ENCODE measurements around the gene EP400.

Gene EP400

DNA sequence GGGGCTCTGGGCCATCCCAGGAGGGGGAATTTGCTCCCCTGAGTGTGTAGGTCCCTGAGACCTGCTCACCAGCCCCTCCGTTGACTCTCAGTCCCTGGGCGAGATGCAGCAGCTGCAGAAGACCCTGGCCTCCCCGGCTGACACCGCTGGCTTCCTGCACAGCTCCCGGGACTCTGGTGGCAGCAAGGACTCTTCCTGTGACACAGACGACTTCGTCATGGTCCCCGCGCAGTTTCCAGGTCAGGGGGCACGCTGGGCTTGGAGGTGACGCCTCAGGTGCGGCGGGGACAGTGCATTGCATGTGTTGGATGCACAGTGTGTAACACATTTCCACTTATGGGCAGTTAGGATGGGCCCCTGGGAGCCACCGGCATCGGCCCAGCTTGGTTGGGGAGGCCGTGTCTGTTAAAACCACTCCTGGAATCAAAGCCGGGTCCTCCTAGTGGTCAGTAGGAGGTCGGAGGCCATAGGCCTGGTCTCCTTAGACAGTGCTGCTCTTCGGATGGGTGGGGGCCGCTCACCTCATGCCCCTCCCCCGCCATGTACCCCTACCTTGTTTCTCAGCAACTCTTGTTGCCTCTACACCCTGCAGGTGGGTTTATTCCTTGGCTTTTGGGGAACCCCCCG lies 37.8 kb upstream of the EP400 start:
- no peak for DNase-seq

DNA sequence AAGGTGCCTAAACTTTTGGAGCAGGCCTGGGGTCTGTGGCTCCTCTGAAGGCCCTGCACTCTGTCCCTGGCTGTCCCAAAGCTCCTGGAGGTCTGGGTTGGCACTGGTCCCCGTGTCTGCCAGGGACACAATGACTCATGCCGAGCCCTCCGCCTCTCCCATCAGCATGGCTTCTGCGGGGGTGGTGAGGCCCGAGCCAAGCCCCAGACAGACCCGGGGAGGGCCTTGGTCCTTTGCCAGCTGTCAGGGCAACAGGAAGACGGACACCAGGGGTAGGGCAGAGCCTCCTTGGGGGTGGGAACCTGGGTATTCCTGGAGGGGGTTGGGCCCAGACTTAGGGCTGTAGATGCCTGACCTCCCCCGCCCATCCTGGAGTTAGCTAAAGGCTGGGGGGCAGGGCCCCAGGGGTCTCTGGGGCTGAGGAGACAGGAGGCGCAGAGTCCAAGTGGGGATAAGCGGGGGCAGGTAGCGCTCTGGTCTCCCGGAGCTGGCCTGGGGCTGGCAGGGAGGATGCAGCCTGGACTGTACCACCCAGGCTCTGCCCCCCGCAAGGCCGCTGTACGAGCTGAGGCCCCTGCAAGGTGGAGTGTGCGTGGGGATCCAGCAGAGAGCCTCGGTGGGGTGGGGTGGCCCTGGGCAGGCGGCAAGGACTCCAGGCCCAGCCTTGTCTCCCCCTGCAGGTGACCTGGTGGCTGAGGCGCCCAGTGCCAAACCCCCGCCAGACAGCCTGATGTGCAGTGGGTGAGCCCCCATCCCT lies 37.0 kb upstream of the EP400 start:
- DNase-seq, result no peak

- no peak for DNase-seq
Measured at GRCh38 chr12:131913666-131914065, 36.1 kb upstream of the EP400 start.

DNA sequence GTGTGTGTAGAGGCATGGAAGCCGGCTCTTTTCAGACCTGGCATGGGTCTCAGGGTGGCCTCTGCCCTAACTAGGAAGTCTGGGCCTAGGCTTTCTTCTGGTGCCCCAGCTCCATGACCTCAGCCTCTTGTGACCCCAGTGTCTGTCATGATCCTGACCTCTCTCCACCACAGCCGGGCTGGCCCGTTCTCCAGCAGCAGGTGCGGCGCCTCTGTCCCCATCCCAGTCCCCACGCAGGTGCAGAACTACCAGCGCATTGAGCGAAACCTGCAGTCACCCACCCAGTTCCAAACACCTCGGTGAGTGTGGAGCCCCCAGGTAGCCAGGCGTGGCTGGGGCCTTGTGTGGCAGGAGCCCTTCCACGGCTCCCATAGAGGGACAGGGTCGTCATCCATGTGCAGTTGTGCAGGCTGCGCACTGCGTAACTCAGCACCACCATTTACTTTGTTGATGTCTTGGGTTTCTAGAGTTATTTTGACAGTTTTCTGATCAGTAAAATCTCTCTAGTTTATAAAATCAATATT lies 35.5 kb upstream of the EP400 start:
- no peak for DNase-seq

DNA sequence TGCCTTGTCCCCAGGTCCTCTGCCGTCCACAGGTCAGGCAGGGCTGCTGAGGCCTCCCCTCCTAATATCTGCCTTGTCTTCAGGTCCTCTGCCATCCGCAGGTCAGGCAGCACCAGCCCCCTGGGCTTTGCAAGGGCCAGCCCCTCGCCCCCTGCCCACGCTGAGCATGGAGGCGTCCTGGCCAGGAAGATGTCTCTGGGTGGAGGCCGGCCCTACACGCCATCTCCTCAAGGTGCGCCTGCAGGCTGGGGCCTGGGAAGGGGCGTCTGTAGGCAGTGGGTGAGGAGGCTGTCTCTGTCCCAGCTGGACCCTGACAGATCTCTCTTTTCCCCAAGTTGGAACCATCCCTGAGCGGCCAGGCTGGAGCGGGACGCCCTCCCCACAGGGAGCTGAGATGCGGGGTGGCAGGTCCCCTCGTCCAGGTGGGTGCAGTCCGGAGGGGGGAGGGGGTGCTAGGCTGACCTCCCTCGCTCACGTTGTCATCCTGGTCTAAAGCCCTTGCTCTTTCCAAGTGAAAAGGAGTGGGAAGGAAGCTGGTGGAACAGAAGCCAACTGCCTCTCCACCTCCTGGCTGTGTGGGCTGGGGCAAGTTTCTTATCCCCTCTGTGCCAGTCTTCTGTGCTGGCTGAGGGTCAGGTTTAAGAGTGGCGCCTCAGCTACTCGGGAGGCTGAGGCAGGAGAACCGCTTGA lies 34.6 kb upstream of the EP400 start:
- DNase-seq, result no peak

- DNase-seq, result no peak
Measured at GRCh38 chr12:131915823-131916222, 33.9 kb upstream of the EP400 start.

- no peak for DNase-seq
Measured at GRCh38 chr12:131916306-131917138, 33.2 kb upstream of the EP400 start.

- no peak for DNase-seq
Measured at GRCh38 chr12:131917139-131917710, 32.5 kb upstream of the EP400 start.

DNA sequence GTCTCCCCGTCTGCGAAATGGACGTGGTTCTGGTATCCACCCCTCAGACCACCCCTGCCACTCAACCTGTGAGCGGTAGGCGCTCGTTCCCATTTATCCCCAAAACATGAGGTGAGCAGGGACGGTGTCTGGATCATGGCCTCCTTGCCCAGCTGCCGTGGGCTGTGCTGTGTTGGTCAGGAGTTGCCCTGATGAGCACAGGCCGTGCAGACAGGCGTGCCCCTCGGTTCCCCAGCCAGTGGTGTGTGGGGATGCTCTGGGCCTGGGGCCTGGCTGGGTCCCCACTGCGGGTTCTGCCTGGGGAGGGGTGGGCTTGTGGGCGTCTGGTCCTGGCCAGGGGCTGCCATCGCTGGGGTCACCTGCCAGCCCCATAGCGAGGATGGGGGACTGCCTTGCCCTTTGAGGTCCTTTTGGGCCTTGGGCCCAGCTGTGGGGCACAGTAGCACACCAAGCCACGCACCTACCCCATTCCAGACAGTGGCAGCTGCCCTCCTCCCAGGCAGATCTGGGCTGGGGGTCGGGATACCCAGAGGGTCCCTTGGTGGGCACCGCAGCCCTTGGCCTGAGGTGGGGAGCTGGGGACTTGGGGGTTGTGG lies 31.9 kb upstream of the EP400 start:
- DNase-seq, result no peak

DNA sequence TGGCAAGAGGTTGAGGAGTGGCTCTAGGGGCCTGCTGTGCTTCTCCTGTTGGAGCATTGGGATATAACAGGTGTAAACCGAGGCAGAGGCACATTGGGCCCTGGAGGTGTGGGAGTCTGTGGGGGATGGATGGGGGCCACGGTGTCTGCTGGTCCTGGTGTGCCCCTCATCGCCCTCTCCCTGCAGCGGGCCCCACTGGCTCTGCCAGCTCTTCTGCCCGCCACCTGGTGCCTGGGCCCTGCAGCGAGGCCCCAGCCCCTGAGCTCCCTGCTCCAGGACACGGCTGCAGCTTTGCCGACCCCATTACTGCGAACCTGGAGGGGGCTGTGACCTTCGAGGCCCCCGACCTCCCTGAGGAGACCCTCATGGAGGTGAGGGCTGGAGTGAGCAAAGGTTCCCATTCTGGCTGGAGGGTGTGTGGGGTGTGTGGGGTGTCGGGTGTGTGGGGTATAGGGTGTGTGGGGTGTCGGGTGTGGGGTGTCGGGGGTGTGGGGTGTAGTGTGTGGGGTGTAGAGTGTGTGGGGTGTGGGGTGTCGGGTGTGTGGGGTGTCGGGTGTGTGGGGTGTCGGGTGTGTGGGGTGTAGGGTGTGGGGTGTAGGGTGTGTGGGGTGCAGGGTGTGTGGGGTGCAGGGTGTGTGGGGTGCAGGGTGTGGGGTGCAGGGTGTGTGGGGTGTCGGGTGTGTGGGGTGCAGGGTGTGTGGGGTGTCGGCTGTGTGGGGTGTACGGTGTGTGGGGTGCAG lies 31.3 kb upstream of the EP400 start:
- DNase-seq, result no peak

DNA sequence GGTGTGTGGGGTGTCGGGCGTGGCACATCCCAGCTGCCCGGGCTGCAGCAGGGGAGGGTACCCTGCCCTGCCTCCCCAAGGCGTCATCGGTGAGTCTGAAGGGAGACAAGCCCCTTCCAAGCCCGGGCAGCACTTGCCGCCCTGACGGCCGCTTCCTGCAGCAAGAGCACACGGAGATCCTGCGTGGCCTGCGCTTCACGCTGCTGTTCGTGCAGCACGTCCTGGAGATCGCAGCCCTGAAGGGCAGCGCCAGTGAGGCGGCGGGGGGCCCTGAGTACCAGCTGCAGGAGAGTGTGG lies 30.7 kb upstream of the EP400 start:
- no peak for DNase-seq

DNA sequence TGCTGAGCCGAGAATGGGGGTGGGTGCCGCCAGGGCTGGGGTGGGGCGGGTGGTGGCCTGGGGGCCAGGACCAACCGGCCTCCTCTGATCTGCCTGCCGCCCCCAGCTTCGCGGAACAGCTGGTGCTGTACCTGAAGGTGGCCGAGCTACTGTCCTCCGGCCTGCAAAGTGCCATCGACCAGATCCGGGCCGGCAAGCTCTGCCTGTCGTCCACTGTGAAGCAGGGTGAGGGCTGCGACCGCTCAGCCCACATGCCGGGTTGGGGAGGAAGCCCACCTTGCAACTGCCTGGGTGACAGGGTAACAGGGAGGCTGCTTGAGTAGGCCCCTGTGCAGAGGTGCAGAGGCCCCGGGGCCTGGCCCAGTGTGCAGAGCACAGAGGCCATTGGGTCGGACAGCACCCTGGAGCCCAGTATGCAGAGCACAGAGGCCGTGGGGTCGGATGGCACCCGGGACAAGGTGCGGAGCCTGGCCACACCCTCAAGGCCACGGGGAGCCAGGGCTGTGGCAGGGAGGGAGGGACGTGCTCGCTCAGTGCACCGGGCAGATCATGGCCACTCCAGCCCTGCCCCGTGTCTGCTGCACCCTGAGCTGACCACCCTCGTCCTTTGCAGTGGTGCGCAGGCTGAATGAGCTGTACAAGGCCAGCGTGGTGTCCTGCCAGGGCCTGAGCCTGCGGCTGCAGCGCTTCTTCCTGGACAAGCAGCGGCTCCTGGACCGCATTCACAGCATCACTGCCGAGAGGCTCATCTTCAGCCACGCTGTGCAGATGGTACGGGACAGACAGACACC lies 30.2 kb upstream of the EP400 start:
- DNase-seq, result no peak

- DNase-seq, result no peak
Measured at GRCh38 chr12:131920157-131920508, 29.6 kb upstream of the EP400 start.

DNA sequence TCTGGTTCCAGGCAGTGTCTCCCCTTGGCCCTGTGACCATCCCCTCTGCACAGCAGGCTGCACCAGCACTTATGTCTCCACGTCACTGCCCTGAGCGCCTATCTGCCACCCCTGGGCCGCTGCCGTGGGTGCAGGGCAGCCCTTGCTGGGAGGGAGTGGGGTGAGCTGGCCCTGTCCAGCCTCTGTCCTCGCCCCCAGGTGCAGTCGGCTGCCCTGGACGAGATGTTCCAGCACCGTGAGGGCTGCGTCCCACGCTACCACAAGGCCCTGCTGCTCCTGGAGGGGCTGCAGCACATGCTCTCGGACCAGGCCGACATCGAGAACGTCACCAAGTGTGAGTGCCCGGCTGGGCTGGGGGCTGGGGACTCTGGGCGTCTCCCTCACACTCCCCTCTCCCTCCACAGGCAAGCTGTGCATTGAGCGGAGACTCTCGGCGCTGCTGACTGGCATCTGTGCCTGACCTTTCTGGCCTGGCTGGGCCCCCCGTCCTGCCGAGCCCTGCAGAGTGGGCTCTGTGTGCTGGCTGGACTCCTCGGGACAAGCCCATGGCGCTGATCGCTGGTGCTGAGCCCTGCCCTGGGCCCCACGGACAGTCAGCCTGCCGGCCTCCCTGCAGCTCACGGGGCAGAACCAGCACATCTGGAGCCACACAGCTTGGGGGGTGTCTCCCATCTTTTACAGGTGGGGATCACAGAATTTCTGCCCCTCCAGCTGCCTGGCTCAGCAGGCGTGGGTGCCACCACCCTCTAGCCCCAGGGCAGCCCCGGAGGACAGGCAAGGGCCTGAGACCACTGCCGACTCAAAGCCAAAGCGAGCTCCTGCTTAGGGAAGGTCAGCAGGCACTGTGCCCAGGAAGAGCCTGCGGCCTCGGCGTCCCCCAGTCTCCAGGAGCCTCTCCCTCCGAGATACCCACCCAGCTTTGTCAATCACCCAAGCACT lies 28.6 kb upstream of the EP400 start:
- DNase-seq, result no peak

DNA sequence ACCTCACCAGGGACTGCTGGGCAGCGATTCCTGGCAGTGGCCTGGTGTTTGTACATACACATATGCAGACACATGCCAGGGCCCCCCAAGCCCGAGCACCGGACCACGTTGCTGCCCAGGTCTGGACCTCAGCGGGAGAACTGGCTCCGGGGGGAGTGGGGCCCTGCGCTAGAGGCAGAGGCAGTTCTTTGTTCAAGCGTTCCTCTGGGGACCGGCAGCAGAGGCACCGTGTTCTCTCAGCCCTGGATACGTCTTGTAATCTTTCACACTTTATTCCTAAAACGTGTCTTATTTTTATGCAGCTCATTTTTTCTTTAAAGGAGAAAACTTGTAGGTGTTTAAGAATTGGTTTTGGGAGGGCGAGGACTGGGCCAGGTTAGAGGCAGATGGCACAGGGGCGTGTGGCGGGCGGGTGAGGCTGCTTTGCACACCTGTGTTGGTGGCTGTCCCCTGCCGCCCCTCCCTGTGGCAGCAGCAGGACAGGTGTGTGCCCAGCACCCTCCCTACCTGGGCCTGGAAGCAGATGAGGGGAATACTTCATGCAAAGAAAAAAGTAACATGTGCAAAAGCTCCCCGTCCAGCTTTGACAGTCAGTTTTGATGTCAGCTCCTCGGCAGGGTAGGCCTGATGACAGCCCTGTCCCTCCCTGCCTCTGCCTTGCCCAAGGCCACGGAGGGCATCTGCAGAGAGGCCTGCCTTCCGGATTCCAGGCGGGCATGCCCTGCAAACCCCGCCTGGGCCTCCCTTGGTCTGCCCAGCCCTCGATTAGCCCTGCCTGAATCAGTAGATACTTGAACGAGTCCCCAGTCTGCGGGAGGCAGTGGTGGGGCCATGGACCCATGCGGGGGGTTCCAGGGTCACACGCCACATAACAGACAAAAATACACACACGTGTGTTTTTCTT lies 27.6 kb upstream of the EP400 start:
- DNase-seq, result no peak

DNA sequence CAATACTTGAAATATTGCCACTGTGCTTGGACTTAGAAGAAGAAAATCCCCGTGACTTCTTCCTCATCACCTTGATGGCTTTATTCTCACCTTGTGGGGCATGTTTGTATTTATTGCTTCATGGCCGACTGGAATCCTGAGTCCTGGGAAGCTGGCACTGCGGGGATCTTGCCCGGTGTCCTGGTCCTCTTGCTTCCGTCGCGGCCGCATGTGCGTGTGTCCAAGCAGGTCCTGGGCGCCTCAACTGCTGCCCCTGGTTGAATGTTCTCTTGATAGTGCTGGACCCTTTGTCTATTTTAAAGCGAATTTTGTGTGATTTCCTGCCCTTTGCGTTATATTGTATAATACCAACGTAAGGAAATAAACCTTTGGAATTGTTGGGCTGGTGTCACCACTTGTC lies 27.0 kb upstream of the EP400 start:
- no peak for DNase-seq

DNA sequence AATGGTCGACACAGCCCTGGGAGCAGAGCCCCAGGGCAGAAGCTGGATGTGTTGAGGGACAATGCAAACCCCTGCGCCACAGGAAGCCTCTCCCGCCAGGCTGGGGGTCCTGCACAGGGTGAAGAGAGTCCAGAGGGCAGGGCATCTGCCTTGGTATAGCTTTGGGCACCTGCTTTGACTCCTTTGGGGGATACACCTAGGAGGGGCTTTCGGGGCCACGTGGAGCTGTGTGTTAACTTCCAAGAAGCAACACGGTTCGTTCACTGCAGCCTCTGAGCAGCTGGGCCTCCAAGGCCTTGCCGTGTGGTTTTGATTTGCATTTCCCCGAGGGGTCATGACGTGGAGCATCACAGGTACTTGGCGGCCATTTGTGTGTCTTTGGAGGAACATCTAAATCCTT lies 26.5 kb upstream of the EP400 start:
- no peak for DNase-seq
